Measurements from ENCODE around the gene MTR.
A peak's percentile ranks its signal among the peaks of the same experiment; 100 is the strongest.

Gene MTR

DNA sequence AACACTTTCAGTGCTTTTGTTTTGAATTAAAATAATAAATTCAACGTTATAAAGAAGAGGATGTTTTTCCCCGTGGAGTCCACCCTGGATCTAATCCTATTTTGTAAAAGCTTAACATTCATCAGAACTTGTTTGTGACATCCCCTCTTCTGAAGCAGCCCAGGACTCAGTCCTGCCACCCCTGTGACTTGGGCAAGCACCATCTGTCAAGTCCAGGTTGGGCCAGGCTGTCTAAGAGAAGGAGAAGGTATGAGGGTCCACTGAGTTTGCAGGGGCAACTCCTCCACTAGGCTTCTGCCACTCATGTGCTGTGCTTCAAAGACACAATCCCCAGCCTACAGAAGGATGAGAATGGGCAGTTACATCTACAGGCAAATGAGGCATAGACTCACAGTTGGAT is 149.5 kb downstream of the MTR start:
- H3K9me3 ChIP-seq (ENCODE audit: severe bottlenecking), result no peaks in the 10 kb centered on the region
- no peak overlapping the region for H3K4me3 ChIP-seq (ENCODE audit: low read depth, low read length)
- peak; percentile 75 for DNase-seq
- no peaks in the 10 kb centered on the region for H3K36me3 ChIP-seq
- TF ChIP-seq, protein P1, sequence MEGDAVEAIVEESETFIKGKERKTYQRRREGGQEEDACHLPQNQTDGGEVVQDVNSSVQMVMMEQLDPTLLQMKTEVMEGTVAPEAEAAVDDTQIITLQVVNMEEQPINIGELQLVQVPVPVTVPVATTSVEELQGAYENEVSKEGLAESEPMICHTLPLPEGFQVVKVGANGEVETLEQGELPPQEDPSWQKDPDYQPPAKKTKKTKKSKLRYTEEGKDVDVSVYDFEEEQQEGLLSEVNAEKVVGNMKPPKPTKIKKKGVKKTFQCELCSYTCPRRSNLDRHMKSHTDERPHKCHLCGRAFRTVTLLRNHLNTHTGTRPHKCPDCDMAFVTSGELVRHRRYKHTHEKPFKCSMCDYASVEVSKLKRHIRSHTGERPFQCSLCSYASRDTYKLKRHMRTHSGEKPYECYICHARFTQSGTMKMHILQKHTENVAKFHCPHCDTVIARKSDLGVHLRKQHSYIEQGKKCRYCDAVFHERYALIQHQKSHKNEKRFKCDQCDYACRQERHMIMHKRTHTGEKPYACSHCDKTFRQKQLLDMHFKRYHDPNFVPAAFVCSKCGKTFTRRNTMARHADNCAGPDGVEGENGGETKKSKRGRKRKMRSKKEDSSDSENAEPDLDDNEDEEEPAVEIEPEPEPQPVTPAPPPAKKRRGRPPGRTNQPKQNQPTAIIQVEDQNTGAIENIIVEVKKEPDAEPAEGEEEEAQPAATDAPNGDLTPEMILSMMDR (IDR thresholded peaks at IDR 0.05; ENCODE audit: low read depth, low read length), result no peak
- peak overlapping the region; percentile 58 for H3K27ac ChIP-seq
- no peaks in the 10 kb centered on the region for H3K27me3 ChIP-seq (ENCODE audit: insufficient read depth, low read depth, severe bottlenecking)

DNA sequence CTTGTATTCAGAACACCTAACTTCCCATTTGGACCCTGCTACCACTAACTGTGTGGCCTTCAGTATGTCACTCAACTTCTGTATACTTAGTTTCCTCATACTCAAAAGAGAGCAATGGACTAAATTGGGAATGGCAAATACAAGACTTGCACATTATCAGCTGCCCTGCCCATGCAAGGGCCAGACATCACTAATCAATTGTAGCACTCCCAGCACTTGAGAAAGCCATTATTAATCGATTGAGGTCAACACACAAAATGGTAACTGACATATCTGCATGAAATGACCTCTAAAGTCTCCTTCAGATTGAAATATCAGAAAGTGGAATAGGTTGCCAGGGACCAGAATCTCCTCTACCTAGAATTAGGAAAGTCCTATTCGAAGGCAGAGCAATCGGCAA is 149.9 kb downstream of the MTR start:
- TF ChIP-seq, protein P1 (IDR thresholded peaks at IDR 0.05; ENCODE audit: low read depth, low read length), result no peak
- Histone ChIP-seq H3K4me3 (ENCODE audit: low read depth, low read length) (no peak overlapping the region), H3K36me3 (no peaks in the 10 kb centered on the region), H3K27me3 (ENCODE audit: insufficient read depth, low read depth, severe bottlenecking) (no peaks in the 10 kb centered on the region), H3K9me3 (ENCODE audit: severe bottlenecking) (no peaks in the 10 kb centered on the region), H3K27ac (peak overlapping the region; percentile 58)
- DNase-seq, result no peak

DNA sequence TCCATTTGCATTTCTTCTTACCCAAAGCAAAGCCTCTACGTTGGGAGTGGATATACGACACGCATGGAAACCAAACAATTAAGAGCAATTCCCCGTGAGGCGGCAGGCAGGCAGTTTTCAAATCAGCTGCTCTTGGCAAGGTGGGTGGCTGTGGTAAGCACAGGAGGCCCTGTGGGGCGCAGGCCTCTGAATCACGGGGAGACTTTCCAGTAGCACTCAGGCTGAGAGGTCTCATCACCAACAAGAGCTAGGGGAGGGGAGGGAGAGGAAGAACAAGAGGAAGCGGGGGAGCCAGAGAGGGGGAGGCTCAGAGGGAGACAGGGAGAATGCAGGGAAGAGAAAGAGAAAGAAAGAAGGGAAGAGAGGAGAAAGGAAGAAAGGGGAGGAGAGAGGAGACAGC is 152.7 kb downstream of the MTR start:
- TF ChIP-seq, protein P1 (IDR thresholded peaks at IDR 0.05; ENCODE audit: low read depth, low read length), result no peak
- no peak overlapping the region for H3K27ac ChIP-seq
- H3K4me3 ChIP-seq (ENCODE audit: low read depth, low read length), result no peak overlapping the region
- no peaks in the 10 kb centered on the region for H3K9me3 ChIP-seq (ENCODE audit: severe bottlenecking)
- DNase-seq, result no peak
- no peaks in the 10 kb centered on the region for H3K36me3 ChIP-seq
- no peaks in the 10 kb centered on the region for H3K27me3 ChIP-seq (ENCODE audit: insufficient read depth, low read depth, severe bottlenecking)

DNA sequence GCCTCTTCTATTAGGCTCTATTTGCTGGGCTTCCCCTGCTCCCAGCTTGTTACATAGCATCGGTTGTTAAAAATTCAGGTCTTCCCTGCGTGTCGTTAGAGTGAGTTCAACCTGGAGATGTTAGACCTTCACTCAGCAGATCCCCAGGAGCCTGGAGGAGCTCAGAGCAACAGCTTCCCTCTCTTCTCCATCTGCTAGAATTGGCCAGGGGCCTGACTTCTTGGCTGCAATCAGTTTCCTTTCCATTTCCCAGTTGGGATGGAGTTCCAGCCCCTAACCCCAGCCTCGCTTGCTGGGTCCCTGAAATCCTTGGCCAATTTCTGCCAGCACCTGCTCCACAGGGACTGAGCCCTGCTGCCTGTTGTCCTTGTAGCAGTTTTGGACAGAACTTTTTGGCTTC is 153.3 kb downstream of the MTR start:
- DNase-seq, result no peak
- Histone ChIP-seq H3K27me3 (ENCODE audit: insufficient read depth, low read depth, severe bottlenecking) (no peaks in the 10 kb centered on the region), H3K27ac (no peak overlapping the region), H3K9me3 (ENCODE audit: severe bottlenecking) (peaks cover under 1% of the 10 kb centered on the region), H3K4me3 (ENCODE audit: low read depth, low read length) (no peak overlapping the region), H3K36me3 (no peaks in the 10 kb centered on the region)
- TF ChIP-seq, protein P1 (IDR thresholded peaks at IDR 0.05; ENCODE audit: low read depth, low read length), result no peak

DNA sequence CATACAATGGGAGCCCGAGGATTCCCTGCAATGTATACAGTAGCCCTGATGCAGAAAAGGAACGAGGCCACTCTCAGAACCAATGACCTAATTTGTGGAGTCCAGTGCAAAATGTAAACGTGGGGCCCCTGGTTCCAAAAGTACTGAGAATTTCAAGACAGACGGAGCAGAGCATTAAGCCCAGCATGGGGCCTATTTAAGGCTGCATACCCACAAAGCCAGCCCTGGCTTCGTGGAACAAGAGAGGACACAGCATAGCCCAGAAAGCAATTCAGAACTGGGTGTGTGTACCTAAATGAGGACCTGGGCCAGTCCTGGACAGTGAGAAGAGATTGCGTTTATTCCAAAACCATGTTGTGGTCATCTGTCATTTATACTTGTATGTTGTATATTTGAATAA is 153.9 kb downstream of the MTR start:
- TF ChIP-seq, protein P1 (IDR thresholded peaks at IDR 0.05; ENCODE audit: low read depth, low read length), result no peak
- Histone ChIP-seq H3K4me3 (ENCODE audit: low read depth, low read length) (no peak overlapping the region), H3K27ac (no peak overlapping the region)

DNA sequence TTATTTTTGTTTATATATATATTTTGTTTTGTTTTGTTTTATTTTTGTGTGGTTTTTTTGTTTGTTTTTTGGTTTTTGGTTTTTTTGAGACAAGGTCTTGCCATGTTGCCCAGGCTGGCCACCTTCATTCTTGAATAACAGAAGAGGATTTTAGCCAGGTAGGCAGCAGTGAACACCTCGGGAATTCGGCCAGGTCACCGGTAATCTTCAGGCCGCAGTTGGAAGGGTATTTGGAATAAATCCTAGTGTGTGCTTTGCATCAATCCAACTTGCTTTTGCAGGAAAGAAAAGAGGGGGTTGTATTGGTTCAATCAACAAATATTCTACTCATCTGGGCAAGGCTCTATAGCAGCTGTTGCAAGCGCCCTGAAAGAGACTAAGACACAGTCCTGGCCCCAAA is 155.3 kb downstream of the MTR start:
- TF ChIP-seq, protein P1 (IDR thresholded peaks at IDR 0.05; ENCODE audit: low read depth, low read length), result no peak
- no peaks in the 10 kb centered on the region for H3K27me3 ChIP-seq (ENCODE audit: insufficient read depth, low read depth, severe bottlenecking)
- H3K36me3 ChIP-seq, result no peaks in the 10 kb centered on the region
- peaks cover 6% of the 10 kb centered on the region for H3K9me3 ChIP-seq (ENCODE audit: severe bottlenecking)
- H3K4me3 ChIP-seq (ENCODE audit: low read depth, low read length), result no peak overlapping the region
- no peak overlapping the region for H3K27ac ChIP-seq
- no peak for DNase-seq

More for the DNA sequence above, 153.9 kb downstream of the MTR start:
- H3K36me3 ChIP-seq, result no peaks in the 10 kb centered on the region
- no peak for DNase-seq
- peaks cover 6% of the 10 kb centered on the region for H3K9me3 ChIP-seq (ENCODE audit: severe bottlenecking)
- H3K27me3 ChIP-seq (ENCODE audit: insufficient read depth, low read depth, severe bottlenecking), result no peaks in the 10 kb centered on the region

Data from WERI-Rb-1 (cell line).